Adipose tissue (tissue), 3 donors: ENCODE data around the gene LCP2. TPM values are rescaled to one million over a fixed set of nuclear protein-coding genes. Genes with fewer than 3 reads are reported as not detected.

ENCODE experiments used
- H3K27ac ChIP-seq: one replicate; pipeline ENCODE4 v1.5.1; 2013; ENCODE audit warnings: low read depth, low read length
- WGBS, 3 donors: extraction: QIAGEN DNeasy Blood & Tissue Kit; methylation state at CpG; one replicate each; pipeline ENCODE4 v1.1.7; 2013; 5-methylcytosine and 5-hydroxymethylcytosine counted together
- polyA plus RNA-seq, 3 donors: library from polyadenylated mRNA; stranded (reverse); fragments of 200-250 nt; gene quantifications; one replicate each; pipeline ENCODE4 v1.2.3, GENCODE V29; 2013
- donor health status: healthy with polysubstance abuse.
- donor health status: Bipolar disorder and iron deficiency.
- donor health status: healthy.

Gene LCP2
- polyA plus RNA-seq, 3 donors, result 2.1 to 21.0 (median 12.9) TPM

DNA sequence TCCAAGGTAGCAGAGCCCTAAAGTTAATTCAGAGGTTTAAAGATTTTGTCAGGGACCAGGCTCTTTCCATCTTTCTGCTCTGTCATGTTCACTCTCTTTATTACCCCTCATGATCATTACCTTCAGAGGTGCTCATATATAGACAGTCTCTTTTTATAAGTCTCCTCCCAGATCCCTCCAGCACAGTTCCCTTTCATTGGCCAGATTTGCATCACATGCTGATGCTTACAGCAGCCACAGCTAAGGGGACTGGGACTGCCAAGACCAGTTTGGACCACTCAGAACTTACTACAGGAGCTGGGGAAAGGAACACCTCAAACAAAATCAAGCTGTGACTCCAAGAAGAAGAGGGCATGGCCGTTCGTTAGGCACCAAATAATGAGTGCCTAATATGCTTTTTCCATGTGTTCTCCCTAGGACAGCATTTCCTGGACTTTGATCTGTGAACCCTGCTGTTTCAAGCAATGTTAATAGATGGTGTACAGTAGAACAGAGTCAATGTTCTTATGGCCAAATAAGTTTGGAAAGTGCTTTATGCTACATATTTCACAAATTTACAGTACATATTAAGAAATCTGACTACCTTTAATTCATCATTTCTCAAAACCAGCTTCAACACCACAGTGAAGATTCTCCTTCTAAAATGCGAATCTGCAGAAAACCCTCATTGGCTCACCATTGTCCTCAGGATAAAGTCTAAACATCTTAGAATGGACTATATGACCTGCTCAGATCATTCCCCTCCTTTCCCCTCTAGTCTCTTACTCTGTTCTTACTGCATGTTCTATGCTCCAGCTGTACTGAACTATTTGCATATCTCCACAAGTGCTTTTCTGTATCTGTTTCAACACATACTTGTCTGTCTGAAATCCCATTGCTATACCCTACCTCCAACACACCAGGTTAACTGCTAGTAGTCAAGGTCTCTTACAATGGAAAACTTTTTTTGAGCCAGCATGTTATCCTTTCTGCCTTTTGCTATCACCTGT lies 61.4 kb downstream of the LCP2 start:
- no peak overlapping the region for H3K27ac ChIP-seq
- WGBS, 3 donors, result 56 to 79% (median 75%) methylated on average over 3 of the region's 3 CpGs

DNA sequence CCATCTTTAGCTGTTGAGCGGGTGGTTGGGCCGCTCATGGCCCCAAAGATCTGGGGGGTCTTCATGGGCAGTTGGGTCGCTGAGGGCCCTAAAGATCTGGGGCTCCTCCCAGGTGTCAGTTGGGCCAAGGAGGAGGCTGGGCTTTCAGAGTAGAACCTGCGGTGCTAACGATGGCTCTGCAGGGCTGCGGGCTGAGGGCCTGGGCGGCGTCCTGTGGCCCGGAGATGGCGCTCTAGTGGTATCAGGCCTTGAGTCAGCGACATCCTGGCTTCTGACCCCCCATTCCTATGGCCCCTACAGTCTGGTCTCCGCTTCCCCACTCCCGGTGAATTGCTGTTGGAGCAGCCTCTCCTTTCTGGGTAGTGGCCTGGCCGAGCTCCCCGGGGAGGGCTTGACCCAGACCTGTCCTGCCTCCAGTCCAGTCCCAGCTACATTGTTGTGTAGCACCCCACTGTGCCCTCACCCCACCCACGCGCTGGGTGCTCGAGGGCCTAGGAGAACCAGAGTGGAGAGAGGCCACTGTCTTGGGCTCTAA lies 64.2 kb downstream of the LCP2 start:
- 89 to 97% (median 97%) methylated on average over 18 of the region's 18 CpGs for WGBS, 3 donors
- no peak overlapping the region for H3K27ac ChIP-seq

GRCh38 chr5:170232786-170233185 lies 64.8 kb downstream of the LCP2 start, which contains the start of gene C5orf58:
C5orf58 (plus strand) TSS chr5:170232985; CDS start chr5:170234977, 1,992 bp downstream.
- WGBS, 3 donors, result 90 to 98% (median 93%) methylated on average over 27 of the region's 27 CpGs
- H3K27ac ChIP-seq, result no peak within 1 kb of the TSS

DNA sequence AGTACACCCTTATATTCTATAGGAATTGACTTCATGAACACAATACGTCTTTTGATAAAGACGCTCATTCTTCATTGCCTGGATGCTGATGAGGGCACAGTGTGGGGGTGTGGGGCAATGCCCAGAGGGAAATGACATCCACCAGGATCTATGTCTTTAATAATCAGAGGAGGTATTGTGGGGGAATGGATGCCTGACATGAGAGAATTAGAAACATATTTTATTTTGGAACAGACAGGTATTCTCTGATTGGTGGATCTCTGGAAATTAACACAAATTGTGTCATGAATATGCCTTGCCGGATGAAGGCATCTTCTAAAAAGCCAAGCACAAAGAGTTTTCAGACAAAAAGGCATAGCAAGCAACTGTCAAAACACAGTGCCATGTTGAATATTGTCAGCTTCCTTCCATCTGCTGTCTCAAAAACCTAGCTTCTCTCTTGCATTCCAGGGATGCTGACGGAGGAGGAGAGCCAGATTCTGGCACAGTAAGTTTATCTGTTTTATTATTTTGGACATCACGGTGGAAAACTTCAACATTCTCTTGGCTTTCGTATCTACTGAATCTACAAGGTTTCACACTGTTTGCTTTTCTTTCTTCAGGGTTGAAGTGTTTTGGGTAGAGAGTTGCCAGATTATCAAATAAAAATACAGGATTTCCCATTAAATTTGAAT lies 68.7 kb downstream of the LCP2 start:
- no peak overlapping the region for H3K27ac ChIP-seq

DNA sequence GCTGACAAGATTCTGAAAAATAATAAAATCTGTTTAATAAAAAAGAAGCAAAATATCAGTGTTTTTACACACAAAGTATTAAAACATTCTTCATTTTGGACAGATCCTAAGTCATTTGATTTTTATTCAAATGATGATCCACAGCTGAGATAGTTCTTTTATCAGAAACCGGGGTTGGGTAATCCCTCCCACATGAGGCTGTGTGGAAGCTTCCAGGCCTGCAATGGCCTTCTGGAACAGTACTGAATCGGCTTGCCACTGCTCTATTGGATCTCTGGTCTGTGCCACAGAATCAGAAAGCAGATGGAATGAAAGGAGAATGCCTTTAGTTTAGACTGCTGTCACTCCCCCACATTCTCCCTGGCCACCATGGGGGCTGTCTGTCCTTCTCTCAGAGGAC lies 70.9 kb downstream of the LCP2 start:
- WGBS, 3 donors, result 59 to 62% (median 62%) methylated on average over 2 of the region's 2 CpGs
- no peak overlapping the region for H3K27ac ChIP-seq

More for the DNA sequence above, 68.7 kb downstream of the LCP2 start:
- WGBS, 3 donors, result 73 to 80% (median 74%) methylated on average over 6 of the region's 6 CpGs

DNA sequence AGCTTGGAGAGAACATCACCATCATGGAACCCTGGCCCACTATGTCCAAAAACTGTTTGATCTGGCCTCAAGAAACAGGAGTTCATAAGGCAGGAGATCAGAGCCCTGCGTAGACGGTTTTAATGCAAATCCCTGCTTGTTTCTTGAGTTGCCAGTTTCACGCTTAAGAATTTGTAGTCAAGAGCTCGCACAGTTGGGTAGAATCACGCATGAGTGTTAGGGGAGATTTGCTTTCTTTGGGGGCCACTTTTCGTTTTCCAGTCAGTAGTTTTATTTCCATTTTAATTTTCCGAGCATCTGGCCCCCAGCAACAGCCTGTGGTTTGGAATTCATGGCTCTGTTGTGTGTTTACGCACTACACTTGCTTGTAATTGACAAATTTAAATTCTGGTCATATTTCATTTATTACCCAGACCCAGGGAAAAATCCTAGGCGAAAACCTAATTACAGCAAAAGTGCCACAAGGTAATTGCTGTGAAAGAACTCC lies 71.4 kb downstream of the LCP2 start:
- H3K27ac ChIP-seq, result no peak overlapping the region
- 79 to 91% (median 82%) methylated on average over 9 of the region's 9 CpGs for WGBS, 3 donors

DNA sequence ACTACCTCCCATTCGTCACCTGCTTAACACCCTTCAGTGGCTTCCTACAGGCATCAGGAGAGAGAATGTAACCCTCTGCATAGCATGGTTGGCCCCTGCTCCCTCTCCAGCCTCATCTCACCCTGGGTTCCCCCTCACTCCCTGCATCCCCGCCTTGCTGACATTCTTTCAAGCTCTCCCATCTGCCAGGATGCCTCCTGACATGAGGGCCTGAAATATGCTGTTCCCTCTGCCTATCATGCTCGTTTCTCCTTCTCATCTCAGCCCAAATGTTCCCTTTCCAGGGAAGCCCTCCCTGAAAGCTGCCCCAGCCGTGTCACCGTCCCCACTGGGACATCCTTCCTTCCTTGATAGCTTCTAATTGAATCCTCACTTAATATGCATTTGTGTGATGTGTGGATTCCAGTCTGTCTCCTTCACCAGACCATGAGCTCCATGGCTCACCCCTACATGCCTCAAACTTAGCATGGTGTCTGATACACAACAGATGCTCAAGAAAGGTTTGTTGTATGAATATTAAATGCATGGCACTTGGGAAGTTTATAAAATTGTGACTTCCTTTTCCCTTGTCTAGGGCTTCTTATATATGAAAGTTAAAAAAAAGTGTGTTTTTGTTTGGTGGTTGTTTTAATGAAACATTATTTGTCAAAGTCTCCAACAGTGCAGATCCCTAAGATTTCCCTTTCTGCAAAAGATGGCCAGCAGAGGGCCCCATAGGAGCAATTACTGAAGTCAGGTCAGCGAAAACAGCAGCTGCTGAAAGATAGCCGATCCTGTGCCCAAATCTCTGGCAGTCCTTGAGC lies 72.0 kb downstream of the LCP2 start:
- 51 to 57% (median 57%) methylated on average over 7 of the region's 7 CpGs for WGBS, 3 donors
- no peak overlapping the region for H3K27ac ChIP-seq

GRCh38 chr5:170223906-170224305 lies 73.7 kb downstream of the LCP2 start:
- WGBS, 3 donors, result 70 to 76% (median 73%) methylated on average over 5 of the region's 5 CpGs
- no peak overlapping the region for H3K27ac ChIP-seq

DNA sequence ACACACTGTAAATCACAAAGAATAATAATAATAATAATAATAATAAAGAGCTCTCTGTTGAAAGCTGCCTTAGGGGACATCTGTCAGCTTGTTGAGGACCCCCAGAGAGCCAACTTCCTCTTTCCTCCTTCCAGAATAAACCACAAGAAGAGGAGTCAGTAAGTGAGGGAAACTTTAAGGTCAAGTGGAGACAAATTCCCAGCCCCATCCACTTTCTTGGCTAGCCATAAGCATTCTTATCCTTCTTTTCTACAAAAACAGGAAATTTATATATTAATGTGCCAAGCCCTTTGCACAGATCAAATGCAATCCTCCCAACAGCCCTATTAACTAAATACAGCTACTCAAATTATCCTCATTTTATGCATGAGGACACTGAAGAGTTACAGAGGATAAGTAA lies 74.2 kb downstream of the LCP2 start:
- no peak overlapping the region for H3K27ac ChIP-seq

GRCh38 chr5:170221327-170221741 lies 76.2 kb downstream of the LCP2 start:
- no peak overlapping the region for H3K27ac ChIP-seq

GRCh38 chr5:170220191-170220590 lies 77.4 kb downstream of the LCP2 start:
- no peak overlapping the region for H3K27ac ChIP-seq
- WGBS, 3 donors, result 63 to 84% (median 83%) methylated on average over 2 of the region's 2 CpGs

More at GRCh38 chr5:170221327-170221741, 76.2 kb downstream of the LCP2 start:
- 42 to 67% (median 57%) methylated on average over 6 of the region's 6 CpGs for WGBS, 3 donors

DNA sequence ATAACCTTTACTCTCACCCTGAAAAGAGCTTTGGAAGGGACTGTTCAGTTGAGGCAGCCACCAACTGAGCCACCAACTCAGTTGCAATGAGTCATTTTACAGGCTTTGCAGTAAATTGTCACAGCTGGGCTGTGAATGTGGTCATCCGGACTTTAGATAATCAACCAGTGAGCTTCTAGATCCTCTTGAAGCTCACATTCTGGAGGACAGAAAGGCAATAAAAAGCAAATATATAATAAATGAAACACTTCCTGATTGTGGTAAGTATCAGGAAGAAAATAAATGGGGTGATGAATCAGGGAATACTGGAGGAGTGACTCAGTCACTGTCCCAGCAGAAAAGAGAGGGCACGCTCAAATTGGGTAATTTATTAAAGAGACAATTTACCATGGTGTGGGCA lies 78.0 kb downstream of the LCP2 start:
- no peak overlapping the region for H3K27ac ChIP-seq
- 71 to 78% (median 72%) methylated on average over 2 of the region's 2 CpGs for WGBS, 3 donors

DNA sequence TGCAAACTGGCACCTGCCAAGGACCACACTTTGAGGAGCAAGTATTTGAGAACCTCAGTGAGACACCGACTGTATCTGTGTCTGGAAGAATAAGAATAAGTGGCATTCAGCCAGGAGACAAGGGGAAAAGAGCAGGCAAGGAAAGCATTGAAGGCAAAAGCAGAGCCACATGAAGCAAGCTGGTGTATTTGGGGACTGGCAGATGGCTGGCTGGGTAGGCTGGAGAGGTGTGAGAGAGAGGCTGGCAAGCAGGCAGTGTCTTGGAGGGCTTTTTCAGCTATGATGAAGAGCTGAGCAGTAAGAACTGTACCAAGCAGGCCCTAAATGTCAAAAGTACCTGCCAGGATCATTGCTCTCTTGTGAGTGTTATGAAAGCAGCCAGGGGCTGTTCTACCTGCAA lies 78.9 kb downstream of the LCP2 start:
- no peak overlapping the region for H3K27ac ChIP-seq
- 58 to 79% (median 63%) methylated on average over 1 of the region's 1 CpG for WGBS, 3 donors

DNA sequence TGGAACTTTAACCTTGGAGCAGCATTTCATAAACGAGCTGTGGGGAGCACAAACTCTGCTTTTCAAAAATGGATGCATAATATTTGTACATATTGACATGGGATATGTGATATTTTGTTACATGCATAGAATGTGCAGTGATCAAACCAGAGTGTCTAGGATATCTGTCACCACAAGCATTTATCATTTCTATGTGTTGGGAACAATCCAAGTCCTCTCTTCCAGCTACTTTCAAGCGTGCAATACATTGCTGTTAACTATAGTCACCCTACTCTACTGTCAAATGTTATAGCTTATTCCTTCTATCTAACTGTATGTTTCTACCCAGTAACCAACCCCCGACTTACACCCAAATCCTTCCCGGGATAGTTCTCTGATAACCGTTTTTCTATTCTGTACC lies 79.7 kb downstream of the LCP2 start:
- 67 to 91% (median 89%) methylated on average over 5 of the region's 5 CpGs for WGBS, 3 donors
- H3K27ac ChIP-seq, result no peak overlapping the region

DNA sequence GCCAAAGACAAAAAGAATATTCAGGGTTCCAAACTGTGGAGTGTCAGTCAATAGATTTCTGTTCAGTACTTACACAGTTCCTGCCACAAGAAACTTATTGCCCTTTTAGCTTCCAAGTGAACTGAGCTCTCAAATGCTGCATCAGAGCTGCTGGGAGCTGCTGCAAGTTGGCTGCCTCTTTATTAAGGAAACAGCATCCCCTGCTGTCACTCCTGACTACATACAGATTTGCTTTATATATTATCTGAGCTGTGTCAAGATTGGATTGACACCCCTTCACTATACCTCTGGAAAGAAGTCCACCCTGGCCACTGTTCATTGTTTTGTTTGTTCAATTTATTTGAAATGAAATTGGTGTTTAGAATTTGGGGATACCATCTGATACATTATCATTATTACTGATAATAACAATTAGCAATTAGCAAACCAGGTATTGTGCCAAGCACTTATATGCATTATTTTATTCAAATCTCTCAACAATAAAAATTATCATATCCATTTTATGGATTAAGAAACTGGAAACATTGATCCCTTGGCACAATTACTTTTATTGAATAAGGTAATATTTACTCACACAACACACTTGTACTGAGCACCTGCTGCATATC lies 81.2 kb downstream of the LCP2 start:
- no peak overlapping the region for H3K27ac ChIP-seq

DNA sequence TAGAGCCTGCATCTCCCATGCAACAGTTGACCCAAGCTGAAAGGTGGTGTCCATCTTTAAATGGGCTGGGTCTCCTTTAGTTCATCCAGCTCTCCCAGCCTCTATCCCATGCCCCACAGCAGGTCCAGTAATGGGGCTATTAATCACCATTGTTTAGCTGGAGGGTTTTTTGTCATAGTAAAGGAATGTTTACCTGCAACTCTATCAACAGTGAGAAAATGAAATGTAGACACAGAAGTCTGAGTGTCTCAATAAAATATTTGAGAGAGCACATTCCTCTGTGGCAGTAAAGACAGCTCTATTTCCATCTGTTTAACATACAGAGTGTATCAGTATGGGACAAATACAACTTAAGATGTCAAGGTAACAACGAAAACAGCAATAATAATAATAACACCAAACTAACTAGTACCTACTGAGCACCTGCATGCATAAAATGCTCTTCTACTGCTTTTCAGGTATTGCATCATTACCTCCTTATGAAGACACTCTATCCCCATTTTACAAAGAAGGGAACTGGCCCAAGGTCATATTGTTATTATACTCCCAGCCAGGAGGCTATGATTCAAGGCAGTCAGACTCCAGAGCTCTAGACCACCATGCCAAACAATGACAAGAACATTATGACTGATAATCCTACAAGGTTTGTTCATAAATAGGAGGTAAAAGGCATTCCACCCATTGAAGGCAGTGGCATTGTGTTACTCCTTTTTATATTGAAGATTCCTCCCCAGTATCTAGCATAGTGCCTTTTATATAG lies 85.8 kb downstream of the LCP2 start:
- WGBS, 3 donors, result 52 to 84% (median 80%) methylated on average over 1 of the region's 1 CpG
- no peak overlapping the region for H3K27ac ChIP-seq

DNA sequence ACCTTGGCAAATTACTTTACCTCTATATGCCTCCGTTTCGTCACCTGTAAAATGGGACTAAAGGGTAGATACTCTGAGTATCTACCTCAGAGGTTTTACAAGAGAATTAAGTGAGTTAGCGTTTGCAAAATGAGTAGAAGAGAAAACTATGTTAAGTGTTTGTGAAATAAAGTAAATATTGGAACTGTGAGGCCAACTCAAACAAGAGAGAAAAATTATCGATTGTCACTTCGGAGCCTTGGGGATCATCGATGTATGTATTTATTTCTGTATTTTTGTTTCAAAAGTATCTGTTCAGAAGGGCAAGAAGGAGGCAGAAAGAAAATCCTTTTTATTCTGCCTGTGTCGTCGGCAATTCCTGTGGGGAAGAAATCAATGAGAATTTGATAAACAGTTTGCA lies 90.6 kb downstream of the LCP2 start:
- H3K27ac ChIP-seq, result no peak overlapping the region
- WGBS, 3 donors, result 36 to 94% (median 90%) methylated on average over 8 of the region's 8 CpGs
